ENCODE results near the gene STK38L.

DNA sequence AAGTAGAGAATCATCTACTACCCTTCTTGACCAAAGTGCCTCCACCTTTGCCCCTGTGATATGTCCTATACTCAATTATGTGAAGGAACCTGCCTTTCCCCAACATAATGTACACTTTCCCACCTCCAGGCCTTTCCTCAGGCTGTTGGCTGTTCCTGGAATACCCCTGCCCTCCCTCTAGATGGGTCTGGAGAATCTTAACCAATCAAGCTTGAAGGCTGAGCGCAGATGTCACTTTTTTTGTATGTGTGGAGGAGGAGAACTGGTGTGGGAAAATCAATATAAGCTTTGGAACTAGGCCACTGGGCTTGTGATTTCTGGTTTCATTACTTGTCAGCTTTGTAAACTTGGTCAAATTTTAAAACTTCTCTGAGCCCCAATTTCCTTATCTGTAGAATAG lies 93.3 kb downstream of the STK38L start:
- no peak for TF ChIP-seq POLR2AphosphoS5 (IDR thresholded peaks at IDR 0.05)
- TF ChIP-seq, protein P1, sequence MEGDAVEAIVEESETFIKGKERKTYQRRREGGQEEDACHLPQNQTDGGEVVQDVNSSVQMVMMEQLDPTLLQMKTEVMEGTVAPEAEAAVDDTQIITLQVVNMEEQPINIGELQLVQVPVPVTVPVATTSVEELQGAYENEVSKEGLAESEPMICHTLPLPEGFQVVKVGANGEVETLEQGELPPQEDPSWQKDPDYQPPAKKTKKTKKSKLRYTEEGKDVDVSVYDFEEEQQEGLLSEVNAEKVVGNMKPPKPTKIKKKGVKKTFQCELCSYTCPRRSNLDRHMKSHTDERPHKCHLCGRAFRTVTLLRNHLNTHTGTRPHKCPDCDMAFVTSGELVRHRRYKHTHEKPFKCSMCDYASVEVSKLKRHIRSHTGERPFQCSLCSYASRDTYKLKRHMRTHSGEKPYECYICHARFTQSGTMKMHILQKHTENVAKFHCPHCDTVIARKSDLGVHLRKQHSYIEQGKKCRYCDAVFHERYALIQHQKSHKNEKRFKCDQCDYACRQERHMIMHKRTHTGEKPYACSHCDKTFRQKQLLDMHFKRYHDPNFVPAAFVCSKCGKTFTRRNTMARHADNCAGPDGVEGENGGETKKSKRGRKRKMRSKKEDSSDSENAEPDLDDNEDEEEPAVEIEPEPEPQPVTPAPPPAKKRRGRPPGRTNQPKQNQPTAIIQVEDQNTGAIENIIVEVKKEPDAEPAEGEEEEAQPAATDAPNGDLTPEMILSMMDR (IDR thresholded peaks at IDR 0.05), result no peak
